ENCODE measurements around the gene NUDT12. TPM values are rescaled to one million over a fixed set of nuclear protein-coding genes. Genes with fewer than 3 reads are reported as not detected.
A peak's percentile ranks its signal among the peaks of the same experiment; 100 is the strongest.

NUDT12 gene
- total RNA-seq, 2 experiments from 2014 or later: 5.3 to 5.5 TPM

GRCh38 chr5:103569313-103570060 is 6.9 kb upstream of the NUDT12 start:
- Mint-ChIP-seq H3K27ac (no peak overlapping the region), H3K27me3 (peaks cover 5% of the 10 kb centered on the region), H3K9me3 (no peaks in the 10 kb centered on the region), H3K4me3 (no peak overlapping the region), H3K4me1 (no peaks in the 10 kb centered on the region), H3K36me3 (no peaks in the 10 kb centered on the region)
- no peak for DNase-seq

- Mint-ChIP-seq H3K36me3 (no peaks in the 10 kb centered on the region), H3K27ac (no peak overlapping the region), H3K27me3 (no peaks in the 10 kb centered on the region), H3K9me3 (no peaks in the 10 kb centered on the region), H3K4me3 (no peak overlapping the region), H3K4me1 (peaks cover 9% of the 10 kb centered on the region)
- DNase-seq: no peak
Observed at GRCh38 chr5:103565719-103566118, 3.1 kb upstream of the NUDT12 start.

DNA sequence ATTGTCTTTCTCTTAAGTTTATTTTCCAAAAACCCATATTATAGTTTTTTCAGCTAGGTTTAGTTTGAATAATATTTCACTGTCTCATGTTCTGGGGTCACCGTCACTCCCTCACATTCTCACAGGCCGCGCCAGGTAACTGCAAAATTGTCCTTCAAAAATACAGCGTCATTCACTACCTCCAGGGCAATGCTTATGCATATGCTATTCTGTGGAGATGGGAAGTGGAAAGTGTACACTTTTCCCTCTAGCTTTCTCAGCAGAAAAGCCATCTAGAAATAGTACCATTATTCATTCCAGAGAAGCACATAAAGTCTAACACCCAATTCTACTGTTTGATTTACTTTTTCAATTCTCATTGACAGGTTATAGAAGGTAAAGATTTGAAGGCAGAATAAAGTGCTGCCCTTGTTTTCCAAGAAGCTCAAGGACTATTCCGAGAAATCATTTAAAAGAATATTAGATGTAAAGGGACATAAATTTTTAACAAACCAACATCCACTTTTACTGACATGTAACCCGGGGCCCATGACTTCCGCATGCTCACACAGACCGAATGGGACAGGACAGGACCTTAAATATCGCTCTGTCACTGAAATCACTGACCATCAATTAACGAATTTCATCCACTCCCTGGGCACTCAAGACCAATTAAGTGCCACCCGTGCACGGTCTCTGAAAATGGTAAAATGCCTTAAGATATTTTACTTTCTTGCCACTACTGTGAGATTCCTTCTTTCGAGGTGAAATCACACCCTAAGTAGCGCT is 720 bp downstream of the NUDT12 start:
- peak overlapping the region; percentile 83 for H3K27ac Mint-ChIP-seq
- H3K36me3 Mint-ChIP-seq: peaks cover 3% of the 10 kb centered on the region
- no peaks in the 10 kb centered on the region for H3K27me3 Mint-ChIP-seq
- H3K4me3 Mint-ChIP-seq: peak overlapping the region; percentile 89
- peaks cover 13% of the 10 kb centered on the region for H3K4me1 Mint-ChIP-seq
- H3K9me3 Mint-ChIP-seq: no peaks in the 10 kb centered on the region
- DNase-seq: peak; percentile 1

DNA sequence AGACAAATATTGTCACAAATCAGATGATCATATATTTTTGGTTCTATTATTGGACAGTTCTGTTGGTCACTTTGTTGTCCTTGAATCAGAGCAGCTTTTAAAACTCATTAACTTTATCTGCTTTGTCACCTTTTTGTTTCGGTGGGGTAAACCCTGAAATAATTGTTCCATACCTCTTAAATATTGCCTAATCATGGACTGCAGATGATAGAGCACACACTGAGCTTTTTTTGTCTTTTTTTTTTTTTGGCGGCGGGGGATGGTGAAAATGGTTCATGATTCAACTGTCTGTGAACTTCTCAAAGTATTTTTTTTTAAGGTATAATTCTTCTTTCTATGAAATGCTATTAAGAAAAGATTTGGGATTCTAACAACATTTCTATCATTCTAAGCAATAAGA is 1.8 kb downstream of the NUDT12 start:
- H3K9me3 Mint-ChIP-seq: no peaks in the 10 kb centered on the region
- no peak overlapping the region for H3K27ac Mint-ChIP-seq
- H3K36me3 Mint-ChIP-seq: peaks cover 3% of the 10 kb centered on the region
- no peak for DNase-seq
- H3K4me1 Mint-ChIP-seq: peaks cover 13% of the 10 kb centered on the region
- no peaks in the 10 kb centered on the region for H3K27me3 Mint-ChIP-seq
- no peak overlapping the region for H3K4me3 Mint-ChIP-seq

- Mint-ChIP-seq H3K27ac (no peak overlapping the region), H3K9me3 (no peaks in the 10 kb centered on the region), H3K4me3 (no peak overlapping the region), H3K27me3 (no peaks in the 10 kb centered on the region), H3K36me3 (peaks cover 2% of the 10 kb centered on the region), H3K4me1 (no peaks in the 10 kb centered on the region)
- DNase-seq: no peak
Observed at GRCh38 chr5:103546858-103547257, 15.7 kb downstream of the NUDT12 start.

- H3K36me3 Mint-ChIP-seq: no peaks in the 10 kb centered on the region
- no peaks in the 10 kb centered on the region for H3K27me3 Mint-ChIP-seq
- no peak overlapping the region for H3K27ac Mint-ChIP-seq
- H3K4me3 Mint-ChIP-seq: no peak overlapping the region
- DNase-seq: no peak
- H3K9me3 Mint-ChIP-seq: no peaks in the 10 kb centered on the region
- no peaks in the 10 kb centered on the region for H3K4me1 Mint-ChIP-seq
Observed at GRCh38 chr5:103542441-103542840, 20.1 kb downstream of the NUDT12 start.

- H3K27ac Mint-ChIP-seq: no peak overlapping the region
Observed at GRCh38 chr5:103541569-103541968, 21.0 kb downstream of the NUDT12 start.

GRCh38 chr5:103541114-103541513 is 21.5 kb downstream of the NUDT12 start:
- Mint-ChIP-seq H3K4me1 (no peaks in the 10 kb centered on the region), H3K9me3 (no peaks in the 10 kb centered on the region), H3K27me3 (no peaks in the 10 kb centered on the region), H3K36me3 (no peaks in the 10 kb centered on the region), H3K27ac (no peak overlapping the region), H3K4me3 (no peak overlapping the region)
- no peak for DNase-seq

More at GRCh38 chr5:103541569-103541968, 21.0 kb downstream of the NUDT12 start:
- Mint-ChIP-seq H3K36me3 (no peaks in the 10 kb centered on the region), H3K4me1 (no peaks in the 10 kb centered on the region), H3K9me3 (no peaks in the 10 kb centered on the region), H3K27me3 (no peaks in the 10 kb centered on the region), H3K4me3 (no peak overlapping the region)
- no peak for DNase-seq

DNA sequence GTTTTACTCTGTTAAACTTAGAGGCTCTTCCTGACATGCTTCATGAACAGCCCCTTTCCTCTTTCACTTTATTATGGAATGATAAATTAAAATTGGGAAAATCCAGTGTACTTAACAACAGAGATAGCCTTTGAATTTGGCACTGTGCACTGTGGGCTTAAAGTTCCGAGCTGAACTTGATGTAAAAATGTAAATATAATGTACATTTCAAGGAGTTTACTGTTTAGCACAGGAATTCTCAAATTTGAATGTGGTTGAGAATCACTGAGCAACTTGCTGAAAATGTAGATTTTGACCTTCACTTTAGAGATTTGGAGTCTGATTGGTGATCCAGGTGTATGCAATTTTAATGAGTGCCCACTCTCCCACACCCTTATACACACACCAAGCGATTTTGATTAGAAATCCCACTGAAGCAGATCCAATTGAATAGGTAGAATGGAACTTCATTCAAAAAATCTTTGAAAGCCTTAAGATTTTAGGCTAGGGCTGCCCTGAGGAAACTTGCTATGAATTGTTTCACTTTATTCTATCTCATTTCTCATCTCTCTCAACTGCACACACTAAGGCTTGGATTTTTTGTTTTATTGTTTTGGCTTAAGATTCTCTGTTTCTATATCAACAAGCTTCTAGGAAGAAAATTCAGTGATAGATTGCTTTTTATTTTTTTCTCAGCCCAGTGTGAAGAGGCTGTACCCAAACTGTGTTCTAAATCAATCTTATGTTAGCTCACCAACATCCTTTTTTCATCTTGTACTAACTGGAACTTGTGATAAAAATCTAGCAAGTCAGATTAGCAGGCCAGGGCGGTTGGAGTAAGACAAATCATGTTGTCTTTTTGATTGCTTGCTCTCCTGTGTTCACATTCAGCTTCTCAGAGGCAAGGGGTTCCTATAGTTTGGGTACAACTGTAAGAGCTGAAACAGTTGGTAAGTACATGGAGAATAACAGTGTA is 22.9 kb downstream of the NUDT12 start:
- Mint-ChIP-seq H3K36me3 (no peaks in the 10 kb centered on the region), H3K4me1 (no peaks in the 10 kb centered on the region), H3K4me3 (no peak overlapping the region), H3K9me3 (no peaks in the 10 kb centered on the region), H3K27ac (no peak overlapping the region), H3K27me3 (no peaks in the 10 kb centered on the region)
- DNase-seq: no peak

GRCh38 chr5:103532086-103532734 is 30.4 kb downstream of the NUDT12 start:
- Mint-ChIP-seq H3K9me3 (no peaks in the 10 kb centered on the region), H3K36me3 (no peaks in the 10 kb centered on the region), H3K27me3 (peaks cover 7% of the 10 kb centered on the region), H3K4me1 (no peaks in the 10 kb centered on the region), H3K27ac (no peak overlapping the region), H3K4me3 (no peak overlapping the region)
- DNase-seq: no peak

DNA sequence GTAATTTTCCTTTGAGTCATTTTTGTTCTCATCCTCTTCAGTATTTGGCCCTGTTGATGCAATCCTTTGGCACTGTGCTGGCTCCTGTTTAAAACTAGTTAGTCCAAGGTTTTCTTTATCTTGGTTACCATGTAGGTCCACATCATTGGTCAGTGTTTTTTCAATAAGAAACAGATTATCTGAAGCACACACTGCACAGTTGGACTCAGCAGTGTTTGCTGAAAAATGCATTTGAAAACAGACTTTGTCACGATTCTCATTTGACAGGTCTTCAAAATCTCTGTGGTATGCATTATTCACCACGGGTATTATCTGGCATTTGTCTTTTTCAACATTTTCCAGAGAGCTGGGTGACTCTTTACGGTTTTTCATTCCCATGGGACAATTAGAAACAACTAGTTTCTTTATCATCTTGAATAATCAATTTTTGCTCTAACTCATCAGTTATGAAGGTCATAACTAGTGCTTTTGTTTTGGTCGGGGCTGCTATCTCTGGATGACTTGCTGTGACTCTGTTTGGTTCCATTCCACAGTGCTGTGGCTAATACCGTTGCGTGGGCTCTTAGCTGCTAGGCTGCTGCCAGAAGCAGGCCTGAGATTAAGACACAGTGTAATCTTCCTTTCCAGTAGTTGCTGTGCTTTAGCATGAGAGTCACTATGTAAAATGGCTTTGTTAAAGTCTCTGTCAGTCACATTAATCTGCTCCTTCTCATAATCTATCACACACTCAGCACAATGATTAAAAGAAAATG is 36.2 kb downstream of the NUDT12 start:
- H3K4me3 Mint-ChIP-seq: no peak overlapping the region
- H3K4me1 Mint-ChIP-seq: no peaks in the 10 kb centered on the region
- H3K9me3 Mint-ChIP-seq: no peaks in the 10 kb centered on the region
- no peak overlapping the region for H3K27ac Mint-ChIP-seq
- no peaks in the 10 kb centered on the region for H3K36me3 Mint-ChIP-seq
- no peak for DNase-seq
- H3K27me3 Mint-ChIP-seq: peaks cover 3% of the 10 kb centered on the region

- Mint-ChIP-seq H3K36me3 (no peaks in the 10 kb centered on the region), H3K27me3 (peaks cover 3% of the 10 kb centered on the region), H3K27ac (no peak overlapping the region), H3K9me3 (no peaks in the 10 kb centered on the region), H3K4me3 (no peak overlapping the region), H3K4me1 (no peaks in the 10 kb centered on the region)
- no peak for DNase-seq
Observed at GRCh38 chr5:103525361-103525760, 37.2 kb downstream of the NUDT12 start.

- peaks cover 8% of the 10 kb centered on the region for H3K27me3 Mint-ChIP-seq
- no peaks in the 10 kb centered on the region for H3K9me3 Mint-ChIP-seq
- DNase-seq: no peak
- H3K27ac Mint-ChIP-seq: no peak overlapping the region
- no peaks in the 10 kb centered on the region for H3K4me1 Mint-ChIP-seq
- H3K36me3 Mint-ChIP-seq: no peaks in the 10 kb centered on the region
- no peak overlapping the region for H3K4me3 Mint-ChIP-seq
Observed at GRCh38 chr5:103523319-103523718, 39.3 kb downstream of the NUDT12 start.

DNA sequence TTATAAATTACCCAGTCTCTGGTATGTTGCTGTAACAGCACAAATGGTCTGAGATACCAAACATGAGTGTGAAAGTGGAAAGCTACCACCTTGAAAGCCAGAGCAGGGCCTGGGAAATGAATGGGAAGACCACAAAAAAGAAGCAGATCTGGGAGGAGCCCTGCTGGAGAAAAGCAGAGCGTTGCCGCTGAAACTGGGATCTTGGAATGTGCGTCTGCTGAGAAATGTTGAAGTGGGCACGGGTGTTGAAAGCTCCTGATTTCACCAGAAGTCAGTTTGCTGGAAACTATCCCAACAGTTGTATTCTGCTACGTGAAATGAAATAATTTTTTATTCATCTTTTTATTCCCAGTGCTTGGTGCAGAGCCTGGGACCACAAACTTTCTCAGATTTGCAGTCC is 40.0 kb downstream of the NUDT12 start:
- H3K9me3 Mint-ChIP-seq: no peaks in the 10 kb centered on the region
- H3K36me3 Mint-ChIP-seq: no peaks in the 10 kb centered on the region
- no peak overlapping the region for H3K4me3 Mint-ChIP-seq
- DNase-seq: no peak
- peaks cover 9% of the 10 kb centered on the region for H3K27me3 Mint-ChIP-seq
- no peaks in the 10 kb centered on the region for H3K4me1 Mint-ChIP-seq
- H3K27ac Mint-ChIP-seq: no peak overlapping the region
